ENCODE data around the gene DNM3.
"Not testable (repeated sequence)": the region's sequence is repeated elsewhere in the genome, so short reads cannot be mapped to it uniquely, and the experiment has no call there.

GRCh38 chr1:172371646-172372045 lies 530.3 kb downstream of the DNM3 start:
- TF ChIP-seq CTCF (conservative IDR thresholded peaks at IDR 0.05 in 1 of 2, IDR thresholded peaks at IDR 0.05 in 1 of 2; ENCODE audit: extremely low read depth in 1 of 2, insufficient read depth in 1 of 2, low read depth in 1 of 2, low read length in 2 of 2); EZH2 (IDR thresholded peaks at IDR 0.05; ENCODE audit: borderline replicate concordance, low read length): not testable (repeated sequence)
